ENCODE measurements around the gene BFSP1.

The BFSP1 gene

DNA sequence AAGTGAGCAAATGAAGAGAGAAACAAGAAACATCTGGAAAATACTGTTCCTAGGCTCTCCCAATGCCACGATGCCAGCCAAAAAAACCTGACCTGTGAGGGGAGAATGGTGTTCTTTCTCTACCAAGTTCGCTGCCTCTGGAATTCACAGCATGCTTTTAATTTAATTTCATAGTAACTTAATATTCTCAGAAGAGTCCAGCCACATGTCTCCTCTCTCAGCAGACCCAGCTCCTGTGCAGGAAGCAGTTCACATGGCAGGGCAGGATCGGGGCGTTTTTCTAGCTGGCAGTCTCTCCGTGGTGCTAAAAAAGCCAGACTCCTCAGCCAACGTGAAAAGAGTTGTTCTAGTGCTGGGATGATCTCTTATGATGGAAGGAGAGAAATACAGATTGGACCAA lies 57.5 kb downstream of the BFSP1 start:
- DNase-seq = no peak
- in situ Hi-C loops (cut with MboI; ENCODE audit: low pct_unique_long_range_greater_than_20kb, low sequenced_read_pairs) = no loop called here

DNA sequence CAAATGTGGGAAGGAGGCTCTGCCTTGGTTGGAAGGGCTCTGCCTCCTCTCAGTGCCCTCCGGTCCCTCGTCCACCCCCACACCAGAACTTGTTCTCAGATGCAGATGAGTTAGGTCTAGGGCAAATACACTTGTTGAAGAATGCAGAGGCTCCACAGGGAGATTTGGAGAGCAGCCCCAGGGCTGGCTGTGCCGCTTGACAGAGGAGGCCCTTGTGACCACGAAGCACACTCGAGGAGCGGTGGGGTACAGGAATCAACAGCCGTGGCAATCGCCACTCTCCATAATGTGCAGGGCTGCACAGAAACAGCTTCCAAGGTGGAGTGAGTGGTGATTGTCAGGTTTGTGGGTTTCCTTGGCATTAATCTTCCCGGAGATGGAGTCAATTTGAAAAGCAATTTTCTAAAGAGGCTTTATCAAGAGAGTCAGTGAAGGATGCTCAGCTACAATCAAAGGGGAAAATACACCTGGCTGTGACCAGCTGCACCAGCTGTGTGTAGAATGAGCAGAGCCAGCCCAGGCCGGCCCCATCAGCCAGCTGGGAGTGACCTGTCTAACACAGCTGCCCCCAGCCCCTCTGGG lies 59.5 kb downstream of the BFSP1 start:
- in situ Hi-C loops (cut with MboI; ENCODE audit: low pct_unique_long_range_greater_than_20kb, low sequenced_read_pairs) = no loop called here
- DNase-seq = no peak

- in situ Hi-C loops (cut with MboI; ENCODE audit: low pct_unique_long_range_greater_than_20kb, low sequenced_read_pairs) = no loop called here
- no peak for DNase-seq
Measured at GRCh38 chr20:17470973-17471372, 60.2 kb downstream of the BFSP1 start.

DNA sequence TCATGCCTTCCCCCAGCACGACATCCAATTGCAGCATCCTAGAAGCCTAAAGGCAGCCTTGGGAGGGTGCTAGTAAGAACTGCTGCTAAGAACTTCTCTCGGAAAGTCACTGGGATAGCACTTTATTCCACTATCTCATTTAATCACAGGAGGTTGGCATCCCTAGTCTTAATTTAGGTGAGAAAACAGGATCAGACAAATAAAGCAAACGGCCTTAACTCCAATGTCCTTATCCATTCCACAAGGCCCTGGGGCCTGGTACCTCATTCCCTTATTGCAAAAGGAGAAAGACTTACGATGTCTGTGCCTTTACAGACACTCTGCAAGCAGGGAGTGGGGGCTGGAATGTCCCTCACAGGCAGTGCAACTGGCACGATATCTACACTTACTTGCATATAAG lies 60.7 kb downstream of the BFSP1 start:
- in situ Hi-C loops (cut with MboI; ENCODE audit: low pct_unique_long_range_greater_than_20kb, low sequenced_read_pairs) = no loop called here
- DNase-seq = no peak

DNA sequence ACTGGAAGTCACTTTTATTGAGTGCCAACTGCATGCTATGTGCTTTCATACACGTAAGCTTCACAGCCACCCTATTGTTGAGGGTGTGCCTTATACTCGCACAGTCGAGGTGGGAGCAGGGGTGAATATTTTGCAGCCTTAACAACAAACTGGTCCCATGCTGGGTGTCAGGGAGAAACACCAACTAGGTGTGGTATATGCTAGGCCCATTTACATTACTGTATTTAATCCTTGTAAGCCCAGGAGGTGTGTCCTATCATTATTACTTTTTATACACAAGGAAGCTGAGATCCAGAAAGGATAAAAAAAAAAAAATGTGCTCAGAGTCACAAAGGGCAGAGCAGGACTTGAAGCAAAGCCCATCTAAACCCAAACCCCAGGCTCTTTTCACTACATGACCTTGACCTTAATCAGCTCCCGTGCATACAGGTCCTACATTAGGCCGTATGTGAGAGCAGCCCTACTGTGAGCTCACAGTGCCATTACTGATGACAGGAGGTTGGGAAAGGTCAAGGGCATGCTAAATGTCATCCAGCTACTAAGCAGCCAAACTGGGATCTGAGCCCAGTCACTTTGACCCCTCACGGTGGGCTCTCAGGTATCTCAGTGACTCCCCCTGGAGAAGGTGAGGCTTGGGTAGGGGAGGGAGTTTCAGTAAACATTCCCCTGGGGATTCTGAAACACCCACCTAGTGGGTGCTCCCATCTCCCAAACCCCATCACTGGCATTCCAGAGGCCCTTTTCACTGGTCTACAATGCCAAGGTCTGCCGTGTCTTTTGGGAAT lies 61.7 kb downstream of the BFSP1 start:
- no peak for DNase-seq
- in situ Hi-C loops (cut with MboI; ENCODE audit: low pct_unique_long_range_greater_than_20kb, low sequenced_read_pairs) = no loop called here

DNA sequence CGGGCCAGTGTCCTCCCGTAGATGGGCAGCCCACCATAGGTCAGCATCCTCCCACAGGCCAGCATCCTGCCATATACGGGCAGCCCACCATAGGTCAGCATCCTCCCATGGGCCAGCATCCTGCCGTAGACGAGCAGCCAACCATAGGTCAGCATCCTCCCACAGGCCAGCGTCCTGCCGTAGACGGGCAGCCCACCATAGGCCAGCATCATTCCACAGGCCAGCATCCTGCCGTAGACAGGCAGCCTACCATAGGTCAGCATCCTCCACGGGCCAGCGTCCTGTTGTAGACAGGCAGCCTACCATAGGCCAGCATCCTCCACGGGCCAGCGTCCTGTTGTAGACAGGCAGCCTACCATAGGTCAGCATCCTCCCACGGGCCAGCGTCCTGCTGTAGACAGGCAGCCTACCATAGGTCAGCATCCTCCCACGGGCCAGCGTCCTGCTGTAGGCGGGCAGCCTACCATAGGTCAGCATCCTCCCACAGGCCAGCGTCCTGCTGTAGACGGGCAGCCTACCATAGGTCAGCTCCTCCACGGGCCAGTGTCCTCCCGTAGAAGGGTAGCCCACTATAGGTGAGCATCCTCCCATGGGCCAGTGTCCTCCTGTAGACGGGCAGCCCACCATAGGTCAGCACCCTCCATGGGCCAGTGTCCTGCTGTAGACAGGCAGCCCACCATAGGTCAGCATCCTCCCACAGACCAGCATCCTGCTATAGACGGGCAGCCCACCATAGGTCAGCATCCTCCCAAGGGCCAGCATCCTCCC lies 62.9 kb downstream of the BFSP1 start:
- DNase-seq = no peak
- in situ Hi-C loops (cut with MboI; ENCODE audit: low pct_unique_long_range_greater_than_20kb, low sequenced_read_pairs) = no loop called here

- no peak for DNase-seq
- in situ Hi-C loops (cut with MboI; ENCODE audit: low pct_unique_long_range_greater_than_20kb, low sequenced_read_pairs) = no loop called here
Measured at GRCh38 chr20:17467120-17467655, 64.0 kb downstream of the BFSP1 start.

DNA sequence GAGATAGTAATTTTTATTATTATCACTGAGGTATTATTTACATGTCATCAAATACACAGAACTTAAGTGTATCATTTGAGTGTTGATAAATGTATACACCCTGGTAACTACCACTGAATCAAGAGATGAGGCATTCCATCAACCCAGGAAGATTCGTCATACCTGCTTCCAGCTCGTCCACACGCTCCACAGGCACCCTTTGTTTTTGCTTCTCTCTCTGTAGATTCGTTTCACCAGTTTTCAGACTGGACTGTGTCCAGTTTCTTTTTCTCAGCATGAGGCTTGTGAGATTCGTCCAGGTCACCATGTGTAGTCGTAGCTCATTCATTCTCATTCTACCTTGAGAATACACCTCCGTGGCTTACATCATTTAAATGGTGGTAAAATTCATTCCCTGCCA lies 64.5 kb downstream of the BFSP1 start:
- in situ Hi-C loops (cut with MboI; ENCODE audit: low pct_unique_long_range_greater_than_20kb, low sequenced_read_pairs) = no loop called here
- DNase-seq = no peak

- DNase-seq = no peak
- in situ Hi-C loops (cut with MboI; ENCODE audit: low pct_unique_long_range_greater_than_20kb, low sequenced_read_pairs) = no loop called here
Measured at GRCh38 chr20:17465236-17465635, 65.9 kb downstream of the BFSP1 start.

GRCh38 chr20:17463711-17464110 lies 67.5 kb downstream of the BFSP1 start:
- DNase-seq = no peak
- in situ Hi-C loops (cut with MboI; ENCODE audit: low pct_unique_long_range_greater_than_20kb, low sequenced_read_pairs) = no loop called here

DNA sequence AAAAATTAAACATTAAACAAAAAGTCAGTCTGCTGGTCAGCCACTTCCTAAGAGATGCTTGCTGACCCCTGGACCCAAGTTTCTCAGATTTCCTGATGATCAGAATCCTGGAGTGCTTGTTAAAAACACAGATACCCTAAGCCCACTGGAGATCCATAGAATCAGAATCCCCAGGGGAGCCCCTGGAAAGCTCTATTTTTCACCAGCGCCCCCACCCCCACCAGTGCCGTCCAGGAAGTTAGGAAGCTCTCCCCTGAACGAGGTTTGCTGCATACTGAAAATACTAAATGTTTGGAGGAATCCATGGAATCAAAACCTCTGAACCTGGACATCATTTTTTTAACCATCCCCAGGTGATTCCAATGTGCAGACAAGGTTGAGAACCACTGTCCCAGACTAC lies 69.2 kb downstream of the BFSP1 start:
- in situ Hi-C loops (cut with MboI; ENCODE audit: low pct_unique_long_range_greater_than_20kb, low sequenced_read_pairs) = no loop called here
- no peak for DNase-seq

DNA sequence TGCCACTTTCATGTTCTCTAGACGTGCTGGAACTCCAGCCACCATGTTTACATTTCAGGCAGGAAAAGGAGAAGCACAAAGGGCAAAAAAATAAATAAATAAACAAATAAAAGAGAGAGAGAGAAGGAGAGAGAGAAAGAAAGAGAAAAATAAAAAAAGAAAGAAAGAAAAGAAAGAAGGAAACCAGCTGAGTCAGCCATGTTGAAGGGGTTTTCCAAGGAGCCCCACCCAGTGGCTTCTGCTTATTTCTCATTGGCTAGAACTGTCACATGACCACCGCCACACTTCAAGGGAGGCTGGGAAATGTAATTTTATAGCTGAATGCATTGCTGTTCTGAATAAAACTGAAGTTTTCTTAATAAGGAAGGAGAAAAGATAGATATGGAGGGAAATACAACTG lies 71.1 kb downstream of the BFSP1 start:
- in situ Hi-C loops (cut with MboI; ENCODE audit: low pct_unique_long_range_greater_than_20kb, low sequenced_read_pairs) = no loop called here
- DNase-seq = no peak

DNA sequence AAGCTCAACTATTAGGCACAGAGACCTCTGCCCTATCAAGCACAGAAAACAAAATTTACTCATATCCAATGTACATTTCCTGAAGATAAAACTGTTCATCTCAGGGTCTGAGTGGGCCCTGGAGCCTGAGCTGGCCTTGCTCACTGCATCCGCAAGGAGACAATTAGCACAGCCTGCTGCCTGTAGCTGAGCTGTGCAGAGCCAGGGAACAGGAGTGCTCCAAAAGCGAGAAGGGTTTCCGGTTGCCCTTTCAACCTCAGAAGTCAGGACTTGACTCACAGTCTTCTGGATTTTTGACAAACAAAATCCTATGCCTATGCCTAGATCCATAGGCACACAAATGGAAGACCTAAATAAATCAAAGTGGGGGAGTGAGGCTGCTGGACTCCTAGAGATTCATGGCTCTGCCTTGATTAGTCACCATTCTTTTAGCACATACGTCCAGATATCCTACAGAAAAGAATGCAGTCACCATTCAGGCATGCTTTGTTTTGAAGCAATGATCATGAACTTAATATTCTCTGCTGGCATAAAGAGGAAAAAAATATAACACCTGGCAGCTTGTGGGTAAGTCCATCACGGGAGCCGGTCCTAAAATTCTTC lies 73.5 kb downstream of the BFSP1 start:
- in situ Hi-C loops (cut with MboI; ENCODE audit: low pct_unique_long_range_greater_than_20kb, low sequenced_read_pairs) = no loop called here
- DNase-seq = no peak

DNA sequence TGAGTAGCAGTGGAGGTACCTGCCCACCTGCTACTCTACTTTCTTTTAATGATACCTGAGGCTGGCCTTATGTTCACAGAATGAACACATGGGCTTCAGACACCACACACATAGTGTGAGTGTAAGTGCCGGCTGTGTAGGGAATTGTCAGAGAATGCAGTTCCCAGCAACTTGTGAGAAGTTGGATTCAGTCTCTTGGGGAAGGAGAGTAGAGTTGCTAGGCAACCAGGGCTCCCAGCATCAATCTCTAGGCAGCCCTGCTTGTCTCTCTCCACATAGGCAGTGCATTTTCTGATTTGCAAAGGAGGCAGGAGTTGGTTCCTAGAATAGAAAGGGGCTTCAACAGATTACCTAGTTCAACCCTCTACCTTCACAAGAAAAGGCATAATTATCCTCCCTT lies 74.1 kb downstream of the BFSP1 start:
- in situ Hi-C loops (cut with MboI; ENCODE audit: low pct_unique_long_range_greater_than_20kb, low sequenced_read_pairs) = no loop called here
- no peak for DNase-seq

GRCh38 chr20:17456279-17456678 lies 74.9 kb downstream of the BFSP1 start:
- in situ Hi-C loops (cut with MboI; ENCODE audit: low pct_unique_long_range_greater_than_20kb, low sequenced_read_pairs) = no loop called here
- DNase-seq = no peak

- in situ Hi-C loops (cut with MboI; ENCODE audit: low pct_unique_long_range_greater_than_20kb, low sequenced_read_pairs) = no loop called here
Measured at GRCh38 chr20:17453592-17453991, 77.6 kb downstream of the BFSP1 start.

GRCh38 chr20:17452441-17452840 lies 78.7 kb downstream of the BFSP1 start:
- no peak for DNase-seq
- in situ Hi-C loops (cut with MboI; ENCODE audit: low pct_unique_long_range_greater_than_20kb, low sequenced_read_pairs) = no loop called here

More at GRCh38 chr20:17453592-17453991, 77.6 kb downstream of the BFSP1 start:
- no peak for DNase-seq

GRCh38 chr20:17449031-17449430 lies 82.1 kb downstream of the BFSP1 start:
- in situ Hi-C loops (cut with MboI; ENCODE audit: low pct_unique_long_range_greater_than_20kb, low sequenced_read_pairs) = no loop called here
- no peak for DNase-seq

DNA sequence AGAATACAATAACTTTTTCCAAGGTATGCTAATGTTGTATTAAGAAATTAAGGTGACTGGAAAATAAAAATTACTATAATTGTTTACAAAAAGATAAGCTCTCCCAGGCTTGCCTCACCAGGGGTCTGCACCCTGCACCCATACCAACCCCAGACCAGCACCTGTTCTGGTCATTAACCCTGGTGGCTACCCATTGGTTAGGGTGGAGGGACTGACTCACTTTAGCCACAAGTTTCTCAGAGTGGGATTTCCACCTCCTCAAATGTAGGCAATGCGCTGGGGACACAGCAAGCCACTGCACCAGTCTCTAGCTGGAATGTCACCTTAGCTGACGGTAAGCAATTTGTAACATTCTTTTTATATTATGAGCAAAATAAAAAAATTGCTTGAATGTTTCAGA lies 83.1 kb downstream of the BFSP1 start:
- no peak for DNase-seq
- in situ Hi-C loops (cut with MboI; ENCODE audit: low pct_unique_long_range_greater_than_20kb, low sequenced_read_pairs) = no loop called here

GRCh38 chr20:17446171-17446570 lies 85.0 kb downstream of the BFSP1 start:
- in situ Hi-C loops (cut with MboI; ENCODE audit: low pct_unique_long_range_greater_than_20kb, low sequenced_read_pairs) = no loop called here
- DNase-seq = no peak
